ENCODE measurements around the gene CEP104.
A peak's percentile ranks its signal among the peaks of the same experiment; 100 is the strongest.

The CEP104 gene

DNA sequence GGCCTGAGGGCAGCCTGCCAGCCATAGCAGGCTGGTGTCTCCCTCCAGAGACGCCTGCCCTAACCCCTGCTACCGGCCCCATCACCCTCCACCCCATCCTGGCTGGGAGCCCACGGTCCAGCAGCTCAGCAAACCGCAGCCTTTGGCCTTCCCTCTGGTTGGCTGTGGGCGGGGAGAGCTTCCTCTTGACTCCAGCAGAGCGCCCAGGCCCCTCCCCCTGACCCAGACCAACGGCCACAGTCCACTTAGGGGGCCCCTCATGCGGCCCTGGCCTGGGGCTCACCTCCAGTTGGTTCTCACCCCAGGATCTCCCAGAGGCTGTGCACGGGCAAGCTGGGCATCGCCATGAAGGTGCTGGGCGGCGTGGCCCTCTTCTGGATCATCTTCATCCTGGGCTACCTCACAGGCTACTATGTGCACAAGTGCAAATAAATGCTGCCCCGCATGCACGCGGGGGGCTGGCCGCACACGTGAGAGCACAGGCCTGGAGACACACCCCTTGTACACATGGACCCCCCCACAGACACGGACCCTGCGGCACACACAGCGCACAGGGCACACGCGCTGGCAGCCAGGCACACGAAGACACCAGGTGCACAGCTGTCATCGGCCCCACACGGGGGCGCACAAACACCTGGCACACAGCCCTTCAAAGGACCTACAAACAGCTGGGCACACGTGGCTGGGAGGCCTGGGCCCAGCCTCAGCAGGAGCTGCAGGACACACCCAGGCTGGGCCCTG, 81.4 kb downstream of the CEP104 start:
- no peak overlapping the region for H3K4me3 ChIP-seq (ENCODE audit: low read depth, low read length)
- TF ChIP-seq, protein P1, sequence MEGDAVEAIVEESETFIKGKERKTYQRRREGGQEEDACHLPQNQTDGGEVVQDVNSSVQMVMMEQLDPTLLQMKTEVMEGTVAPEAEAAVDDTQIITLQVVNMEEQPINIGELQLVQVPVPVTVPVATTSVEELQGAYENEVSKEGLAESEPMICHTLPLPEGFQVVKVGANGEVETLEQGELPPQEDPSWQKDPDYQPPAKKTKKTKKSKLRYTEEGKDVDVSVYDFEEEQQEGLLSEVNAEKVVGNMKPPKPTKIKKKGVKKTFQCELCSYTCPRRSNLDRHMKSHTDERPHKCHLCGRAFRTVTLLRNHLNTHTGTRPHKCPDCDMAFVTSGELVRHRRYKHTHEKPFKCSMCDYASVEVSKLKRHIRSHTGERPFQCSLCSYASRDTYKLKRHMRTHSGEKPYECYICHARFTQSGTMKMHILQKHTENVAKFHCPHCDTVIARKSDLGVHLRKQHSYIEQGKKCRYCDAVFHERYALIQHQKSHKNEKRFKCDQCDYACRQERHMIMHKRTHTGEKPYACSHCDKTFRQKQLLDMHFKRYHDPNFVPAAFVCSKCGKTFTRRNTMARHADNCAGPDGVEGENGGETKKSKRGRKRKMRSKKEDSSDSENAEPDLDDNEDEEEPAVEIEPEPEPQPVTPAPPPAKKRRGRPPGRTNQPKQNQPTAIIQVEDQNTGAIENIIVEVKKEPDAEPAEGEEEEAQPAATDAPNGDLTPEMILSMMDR (IDR thresholded peaks at IDR 0.05; ENCODE audit: low read depth, low read length, missing control alignments), result no peak
- in situ Hi-C loops (cut with HindIII; ENCODE audit: low sequenced_read_pairs), result no loop called here
- peak; percentile 31 for DNase-seq (ENCODE audit: low read depth)

DNA sequence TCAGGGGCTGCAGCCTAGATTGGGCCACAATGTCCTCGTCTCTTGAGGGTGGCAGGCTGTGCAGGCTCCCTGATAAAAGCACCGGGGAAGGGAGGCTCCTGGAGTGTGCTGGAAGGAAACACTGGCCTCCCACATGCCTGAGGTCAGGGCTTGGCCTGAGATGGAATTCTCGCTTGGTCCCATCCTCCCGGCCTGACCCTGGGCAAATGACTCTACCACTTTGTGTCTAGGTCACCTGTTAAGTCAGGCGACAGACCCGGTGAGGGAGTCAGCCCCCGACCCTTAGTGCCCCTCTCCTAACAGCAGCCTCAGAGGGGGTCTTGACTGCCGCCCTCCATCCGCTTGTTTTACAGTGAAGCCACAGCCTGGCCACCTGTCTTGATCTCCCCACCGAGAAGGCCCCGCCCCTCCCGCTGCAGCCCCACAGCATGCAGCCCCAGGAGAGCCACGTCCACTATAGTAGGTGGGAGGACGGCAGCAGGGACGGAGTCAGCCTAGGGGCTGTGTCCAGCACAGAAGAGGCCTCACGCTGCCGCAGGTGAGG, 82.0 kb downstream of the CEP104 start:
- TF ChIP-seq, protein P1 (IDR thresholded peaks at IDR 0.05; ENCODE audit: low read depth, low read length, missing control alignments), result no peak
- no peak overlapping the region for H3K4me3 ChIP-seq (ENCODE audit: low read depth, low read length)
- no peak for DNase-seq (ENCODE audit: low read depth)
- in situ Hi-C loops (cut with HindIII; ENCODE audit: low sequenced_read_pairs), result loop anchor here (5.0 kb wide), 1 partner anchor 128 kb away; no protein-coding TSS in a partner anchor

DNA sequence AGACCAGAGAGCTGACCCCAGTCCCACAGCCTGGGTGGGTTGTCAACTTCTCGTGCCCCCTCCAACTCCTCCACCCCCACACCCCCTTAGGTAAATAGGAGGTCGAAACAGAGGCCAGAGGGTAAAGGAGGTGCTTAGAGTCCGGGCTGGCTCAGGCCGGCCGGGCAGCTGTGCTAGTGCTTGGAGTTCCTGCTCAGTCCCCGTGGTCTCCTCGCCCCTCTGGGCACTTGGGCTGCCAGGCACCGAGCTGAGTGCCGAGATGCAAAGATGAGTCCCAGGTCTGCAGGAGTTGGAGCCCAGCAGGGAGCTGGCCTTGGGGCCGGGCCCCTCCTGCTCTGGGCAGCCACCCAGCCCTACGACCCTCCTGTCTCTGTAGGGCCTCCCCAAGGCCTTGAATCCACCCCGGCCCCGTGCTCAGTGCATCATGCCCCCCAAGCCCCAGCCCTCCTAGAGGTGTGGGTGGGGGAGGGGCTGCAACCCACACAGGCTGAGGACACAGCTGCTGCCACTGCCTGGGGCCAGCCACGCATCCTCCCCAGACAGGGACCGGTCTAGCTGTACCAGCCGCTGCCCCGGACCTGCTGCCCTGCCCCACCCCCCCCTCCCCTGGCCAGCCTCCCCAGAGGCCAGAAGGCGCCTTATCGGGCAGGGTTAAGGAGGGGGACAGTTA, 82.6 kb downstream of the CEP104 start:
- TF ChIP-seq, protein P1 (IDR thresholded peaks at IDR 0.05; ENCODE audit: low read depth, low read length, missing control alignments), result no peak
- H3K4me3 ChIP-seq (ENCODE audit: low read depth, low read length), result no peak overlapping the region
- DNase-seq (ENCODE audit: low read depth), result no peak
- in situ Hi-C loops (cut with HindIII; ENCODE audit: low sequenced_read_pairs), result loop anchor here (5.0 kb wide), 1 partner anchor 127 kb away; no protein-coding TSS in a partner anchor

DNA sequence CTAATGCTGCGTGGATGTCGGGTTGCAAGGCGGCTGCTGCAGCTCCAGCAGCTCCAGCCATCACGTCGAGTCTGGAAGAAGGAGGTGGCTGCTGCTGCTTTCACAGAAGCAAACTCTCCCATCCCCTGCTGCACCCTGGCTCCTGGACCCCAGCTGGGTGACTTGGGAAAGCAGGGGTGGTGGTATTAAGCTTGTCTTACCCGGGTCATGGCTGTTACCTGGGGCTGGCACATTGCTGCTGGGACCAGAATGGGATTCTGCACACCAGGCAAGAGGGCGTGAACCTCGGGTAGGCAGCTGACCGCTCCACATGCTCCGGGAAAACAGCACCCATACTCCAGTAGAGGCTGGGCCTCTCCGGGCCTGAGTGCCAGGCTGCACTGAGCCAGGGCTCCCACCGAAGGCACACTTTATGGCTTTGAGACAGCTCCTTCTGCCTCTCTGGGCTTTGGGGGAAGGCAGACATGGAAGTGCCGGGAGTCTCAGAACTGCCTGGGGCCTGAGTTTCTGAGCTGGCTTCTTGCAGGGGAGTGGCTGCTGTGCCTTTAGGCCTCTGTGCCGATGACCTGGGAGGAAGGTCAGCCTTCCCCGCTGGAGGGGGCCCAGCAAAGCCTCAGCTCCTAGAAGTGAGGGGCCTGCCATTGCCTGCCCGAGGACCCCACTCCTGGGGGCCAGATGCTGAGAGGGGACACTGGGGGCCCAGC, 83.3 kb downstream of the CEP104 start:
- in situ Hi-C loops (cut with HindIII; ENCODE audit: low sequenced_read_pairs), result loop anchor here (5.0 kb wide), 1 partner anchor 126 kb away; no protein-coding TSS in a partner anchor
- TF ChIP-seq, protein P1 (IDR thresholded peaks at IDR 0.05; ENCODE audit: low read depth, low read length, missing control alignments), result no peak
- no peak overlapping the region for H3K4me3 ChIP-seq (ENCODE audit: low read depth, low read length)
- DNase-seq (ENCODE audit: low read depth), result no peak

DNA sequence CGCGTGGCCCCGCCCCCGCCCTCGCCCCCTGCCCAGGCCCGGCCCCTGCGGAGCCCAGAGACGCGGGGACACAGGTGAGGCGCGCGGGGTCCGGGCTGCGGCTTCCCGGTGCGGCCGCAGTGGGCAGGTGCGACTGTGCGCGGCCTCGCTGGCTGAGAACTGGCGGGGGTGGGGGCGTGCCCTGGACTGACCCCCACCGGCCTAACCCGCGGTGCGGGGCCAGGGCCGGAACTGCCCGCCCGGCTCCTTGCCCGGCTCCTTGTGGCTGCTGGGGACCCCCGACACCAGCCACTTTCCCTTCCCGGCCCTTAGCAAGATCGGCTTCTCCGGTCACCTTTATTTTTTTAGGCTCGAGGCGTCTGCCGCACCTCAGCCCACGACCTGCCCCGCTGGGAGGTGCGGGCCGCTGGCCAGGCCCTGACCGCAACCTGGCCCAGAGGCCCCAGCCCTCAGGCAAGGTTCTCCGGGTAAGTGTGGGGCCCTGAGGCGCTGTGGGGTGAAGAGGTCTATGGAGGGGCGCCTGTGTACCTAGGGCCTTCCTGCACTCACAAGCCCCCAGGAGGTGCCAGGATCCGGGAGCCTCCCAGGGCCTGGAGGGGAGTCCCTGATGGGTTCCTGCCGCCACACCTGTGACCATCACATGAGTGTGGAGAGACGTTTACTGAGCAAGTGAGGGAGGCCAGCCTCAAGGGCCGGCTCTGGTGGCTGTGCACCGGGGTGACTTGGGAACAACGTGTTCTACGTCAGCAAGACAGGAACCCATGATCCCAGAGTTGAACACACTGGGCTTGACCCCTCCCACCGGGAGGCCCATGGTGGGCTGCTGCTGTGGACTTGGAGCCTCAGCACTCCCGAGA, 84.1 kb downstream of the CEP104 start, which contains the start of gene SMIM1:
TSS of gene SMIM1 (plus strand) at position 35 of the 857 bp plus-strand sequence. CDS start 2,625 bp downstream, outside the sequence.
- TF ChIP-seq, protein P1 (IDR thresholded peaks at IDR 0.05; ENCODE audit: low read depth, low read length, missing control alignments), result no peak
- no peak for DNase-seq (ENCODE audit: low read depth)
- H3K4me3 ChIP-seq (ENCODE audit: low read depth, low read length), result peak within 1 kb of the TSS; percentile 52
- in situ Hi-C loops (cut with HindIII; ENCODE audit: low sequenced_read_pairs), result loop anchor here (5.0 kb wide), 1 partner anchor 126 kb away; no protein-coding TSS in a partner anchor

All from astrocyte of the cerebellum (primary cell).